RWPE2 (cell line): ENCODE results near the gene MEF2C.

ENCODE experiments used
- ATAC-seq: fragments of 200-7000 bp; cut with Tn5 transposase; 3 replicates; pipeline ENCODE4 v1.9.1; 2021; ENCODE audit warnings: low read depth
- DNase-seq: peaks from one replicate; pipeline ENCODE4 v3.0.0-alpha.2; 2020; ENCODE audit warnings: low spot score
- H3K27ac ChIP-seq: fragments of 450-650 bp; 2 replicates; pipeline ENCODE4 v1.5.1; 2017; ENCODE audit warnings: mild to moderate bottlenecking; ENCODE audit not compliant: poor library complexity, severe bottlenecking
- H3K27me3 ChIP-seq: fragments of 250-450 bp; sonication (Bioruptor Pico); 2 replicates; pipeline ENCODE4 v1.5.1; 2021; ENCODE audit warnings: mild to moderate bottlenecking, moderate library complexity; ENCODE audit not compliant: insufficient read depth, poor library complexity, severe bottlenecking
- H3K36me3 ChIP-seq: fragments of 250-450 bp; sonication (Bioruptor Pico); 2 replicates; pipeline ENCODE4 v1.5.1; 2020; ENCODE audit warnings: low read depth, mild to moderate bottlenecking, moderate library complexity
- H3K4me1 ChIP-seq: fragments of 250-450 bp; sonication (Bioruptor Pico); 2 replicates; pipeline ENCODE4 v1.5.1; 2021; ENCODE audit warnings: mild to moderate bottlenecking, moderate library complexity; ENCODE audit not compliant: insufficient read depth, poor library complexity, severe bottlenecking
- H3K4me3 ChIP-seq: fragments of 250-450 bp; sonication (Bioruptor Pico); 2 replicates; pipeline ENCODE4 v1.5.1; 2021; ENCODE audit warnings: mild to moderate bottlenecking, moderate library complexity; ENCODE audit not compliant: severe bottlenecking
- H3K9me3 ChIP-seq: fragments of 250-450 bp; sonication (Bioruptor Pico); 2 replicates; pipeline ENCODE4 v1.5.1; 2021; ENCODE audit warnings: mild to moderate bottlenecking, moderate library complexity; ENCODE audit not compliant: severe bottlenecking
- CTCF ChIP-seq: fragments of 450-650 bp; IDR thresholded peaks from one replicate; pipeline ENCODE4 v1.5.1; 2017; ENCODE audit warnings: mild to moderate bottlenecking, moderate library complexity; ENCODE audit not compliant: poor library complexity, severe bottlenecking

The MEF2C gene

GRCh38 chr5:88878976-88879375 is 4.0 kb downstream of the MEF2C start:
- ATAC-seq = no peak
- Histone ChIP-seq H3K36me3 (no peaks in the 10 kb centered on the region), H3K4me1 (no peaks in the 10 kb centered on the region), H3K27ac (no peak overlapping the region), H3K27me3 (peaks cover 78% of the 10 kb centered on the region), H3K4me3 (no peak overlapping the region), H3K9me3 (no peaks in the 10 kb centered on the region)
- DNase-seq = no peak
- peak; percentile 27 for TF ChIP-seq CTCF

GRCh38 chr5:88877826-88878225 is 5.2 kb downstream of the MEF2C start:
- H3K27ac ChIP-seq = no peak overlapping the region
- H3K27me3 ChIP-seq = peaks cover 72% of the 10 kb centered on the region

GRCh38 chr5:88876714-88877113 is 6.3 kb downstream of the MEF2C start:
- DNase-seq (no peak), ATAC-seq (no peak)
- Histone ChIP-seq H3K27ac (no peak overlapping the region), H3K4me3 (no peak overlapping the region), H3K36me3 (no peaks in the 10 kb centered on the region), H3K27me3 (peaks cover 72% of the 10 kb centered on the region), H3K4me1 (no peaks in the 10 kb centered on the region), H3K9me3 (no peaks in the 10 kb centered on the region)
- TF ChIP-seq CTCF = no peak

More at GRCh38 chr5:88877826-88878225, 5.2 kb downstream of the MEF2C start:
- no peak for TF ChIP-seq CTCF
- DNase-seq = no peak
- Histone ChIP-seq H3K9me3 (no peaks in the 10 kb centered on the region), H3K4me1 (no peaks in the 10 kb centered on the region), H3K4me3 (no peak overlapping the region), H3K36me3 (no peaks in the 10 kb centered on the region)
- ATAC-seq = no peak

- no peaks in the 10 kb centered on the region for H3K9me3 ChIP-seq
- no peaks in the 10 kb centered on the region for H3K4me1 ChIP-seq
- no peak overlapping the region for H3K4me3 ChIP-seq
- no peaks in the 10 kb centered on the region for H3K36me3 ChIP-seq
- H3K27ac ChIP-seq = no peak overlapping the region
- DNase-seq (no peak), ATAC-seq (no peak)
- peaks cover 61% of the 10 kb centered on the region for H3K27me3 ChIP-seq
- TF ChIP-seq CTCF = no peak
These were observed 7.4 kb downstream of the MEF2C start for GRCh38 chr5:88875341-88876234.

GRCh38 chr5:88873447-88873846 is 9.5 kb downstream of the MEF2C start:
- DNase-seq = no peak
- Histone ChIP-seq H3K9me3 (no peaks in the 10 kb centered on the region), H3K4me3 (no peak overlapping the region), H3K4me1 (no peaks in the 10 kb centered on the region), H3K27me3 (peaks cover 44% of the 10 kb centered on the region), H3K36me3 (no peaks in the 10 kb centered on the region), H3K27ac (no peak overlapping the region)
- ATAC-seq = no peak
- TF ChIP-seq CTCF = no peak
